Tracheal epithelial cell (primary cell): ENCODE measurements around the gene MPPED1. TPM values are rescaled to one million over a fixed set of nuclear protein-coding genes. Genes with fewer than 3 reads are reported as not detected.

Source experiments
- total RNA-seq: library from RNA; depleted of rRNA; stranded (reverse); fragments of >200 nt; gene quantifications from 2 replicates; pipeline ENCODE4 v1.2.1, GENCODE V29; 2014

The MPPED1 gene
- total RNA-seq: not detected in 2 replicates

GRCh38 chr22:43411869-43412807, at the start of gene MPPED1:
Gene MPPED1, plus strand, starts transcription at chr22:43412014. Its CDS starts 12,972 bp downstream, at chr22:43424986.

Other genes starting within 250 kb of the MPPED1 start
- 75.4 and 88.5 TPM in 2 replicates for gene TTLL12, start 224.9 kb upstream of the MPPED1 start, total RNA-seq
- not detected in 2 replicates for gene SCUBE1, start 68.6 kb upstream of the MPPED1 start, total RNA-seq